ENCODE measurements around the gene ZSWIM1. TPM values are rescaled to one million over a fixed set of nuclear protein-coding genes. Genes with fewer than 3 reads are reported as not detected.

Gene ZSWIM1
- total RNA-seq, 1 donor from 2014 or later = 7.9 TPM

DNA sequence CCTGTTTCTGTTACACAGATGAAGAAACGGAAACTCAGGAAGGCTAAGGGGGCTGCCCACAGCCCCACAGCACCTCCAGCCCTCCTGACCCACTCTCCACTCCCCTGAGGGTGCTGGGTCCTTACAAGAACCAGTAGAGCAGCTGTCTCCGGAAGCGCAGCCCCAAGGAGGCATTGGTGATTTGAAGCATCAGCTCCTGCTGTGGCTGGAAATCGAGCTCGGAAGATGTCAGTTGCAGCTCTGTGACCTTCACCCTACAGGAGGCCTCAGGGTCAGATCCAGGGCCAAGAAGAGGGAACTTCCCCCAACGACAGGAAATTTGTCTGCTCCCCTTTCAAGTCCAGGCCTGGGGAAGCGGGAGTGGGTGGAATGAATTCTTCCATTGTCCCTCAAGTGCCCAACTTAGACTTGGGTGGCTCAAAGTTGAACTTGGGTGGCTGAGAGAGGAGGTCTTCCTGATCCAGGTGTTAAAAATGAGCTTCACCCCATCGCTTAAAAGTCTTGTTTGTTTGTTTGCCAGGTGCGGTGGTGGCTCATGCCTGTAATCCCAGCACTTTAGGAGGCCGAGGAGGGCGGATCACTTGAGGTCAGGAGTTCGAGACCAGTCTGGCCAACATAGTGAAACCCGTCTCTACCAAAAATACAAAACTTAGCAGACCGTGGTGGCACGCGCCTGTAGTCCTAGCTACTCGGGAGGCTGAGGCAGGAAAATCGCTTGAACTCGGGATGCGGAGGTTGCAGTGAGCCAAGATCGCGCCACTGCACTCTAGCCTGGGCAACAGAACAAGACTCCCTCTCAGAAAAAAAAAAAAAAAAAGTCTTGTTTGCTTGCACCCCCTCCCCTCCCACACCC is 29.0 kb downstream of the ZSWIM1 start:
- Mint-ChIP-seq H3K27ac (ENCODE audit: unreplicated experiment) (peak overlapping the region; percentile 94), H3K36me3 (ENCODE audit: low read depth) (peaks cover 6% of the 10 kb centered on the region), H3K9me3 (ENCODE audit: low read depth) (no peaks in the 10 kb centered on the region), H3K27me3 (ENCODE audit: low read depth) (no peaks in the 10 kb centered on the region), H3K4me1 (ENCODE audit: low read depth) (peaks cover 25% of the 10 kb centered on the region), H3K4me3 (ENCODE audit: unreplicated experiment) (peak overlapping the region; percentile 79)
- no peak for DNase-seq (ENCODE audit: low spot score)
- TF ChIP-seq, protein P1, sequence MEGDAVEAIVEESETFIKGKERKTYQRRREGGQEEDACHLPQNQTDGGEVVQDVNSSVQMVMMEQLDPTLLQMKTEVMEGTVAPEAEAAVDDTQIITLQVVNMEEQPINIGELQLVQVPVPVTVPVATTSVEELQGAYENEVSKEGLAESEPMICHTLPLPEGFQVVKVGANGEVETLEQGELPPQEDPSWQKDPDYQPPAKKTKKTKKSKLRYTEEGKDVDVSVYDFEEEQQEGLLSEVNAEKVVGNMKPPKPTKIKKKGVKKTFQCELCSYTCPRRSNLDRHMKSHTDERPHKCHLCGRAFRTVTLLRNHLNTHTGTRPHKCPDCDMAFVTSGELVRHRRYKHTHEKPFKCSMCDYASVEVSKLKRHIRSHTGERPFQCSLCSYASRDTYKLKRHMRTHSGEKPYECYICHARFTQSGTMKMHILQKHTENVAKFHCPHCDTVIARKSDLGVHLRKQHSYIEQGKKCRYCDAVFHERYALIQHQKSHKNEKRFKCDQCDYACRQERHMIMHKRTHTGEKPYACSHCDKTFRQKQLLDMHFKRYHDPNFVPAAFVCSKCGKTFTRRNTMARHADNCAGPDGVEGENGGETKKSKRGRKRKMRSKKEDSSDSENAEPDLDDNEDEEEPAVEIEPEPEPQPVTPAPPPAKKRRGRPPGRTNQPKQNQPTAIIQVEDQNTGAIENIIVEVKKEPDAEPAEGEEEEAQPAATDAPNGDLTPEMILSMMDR (IDR thresholded peaks at IDR 0.05) = no peak

DNA sequence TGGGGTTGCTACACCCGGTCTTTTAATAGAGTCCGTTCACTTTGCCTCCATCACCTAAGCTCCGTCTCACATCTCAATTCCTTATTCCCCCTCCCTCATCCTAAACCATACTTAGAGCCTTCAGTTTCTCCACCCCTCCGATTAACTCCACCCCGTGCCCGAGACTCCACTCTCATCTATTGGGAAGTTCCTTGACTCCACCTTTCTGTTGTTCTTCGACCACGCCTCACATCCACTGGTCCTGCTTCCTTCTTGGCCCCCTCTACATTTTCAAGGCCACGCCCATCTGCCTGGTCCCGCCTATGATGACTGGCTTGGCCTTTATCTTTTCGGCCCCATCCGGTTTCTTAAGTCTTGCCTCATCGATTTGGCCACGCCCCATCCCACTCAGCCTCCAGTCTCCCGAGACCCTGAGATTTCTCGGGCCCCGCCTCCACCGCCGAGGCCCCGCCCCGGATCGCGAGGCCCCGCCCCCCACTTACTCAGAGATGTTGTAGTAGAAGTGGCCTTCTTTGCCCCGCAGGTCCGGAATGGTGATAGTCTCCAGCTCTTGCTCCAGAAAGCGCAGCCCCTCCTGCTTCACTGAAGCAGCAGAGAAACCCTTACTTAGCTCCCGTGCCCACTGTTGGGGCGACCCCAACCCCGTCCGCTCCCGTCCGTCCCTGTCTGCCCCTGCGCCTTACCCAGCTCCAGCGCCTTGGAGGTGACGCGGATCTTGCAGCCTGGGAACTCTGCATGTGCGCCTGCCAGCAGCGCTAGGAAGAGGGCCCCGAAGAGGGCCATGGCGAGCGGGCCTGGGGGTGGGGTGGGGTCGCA is 29.9 kb downstream of the ZSWIM1 start:
- Mint-ChIP-seq H3K9me3 (ENCODE audit: low read depth) (no peaks in the 10 kb centered on the region), H3K4me1 (ENCODE audit: low read depth) (peaks cover 25% of the 10 kb centered on the region), H3K4me3 (ENCODE audit: unreplicated experiment) (peak overlapping the region; percentile 79), H3K27me3 (ENCODE audit: low read depth) (no peaks in the 10 kb centered on the region), H3K36me3 (ENCODE audit: low read depth) (peaks cover 6% of the 10 kb centered on the region), H3K27ac (ENCODE audit: unreplicated experiment) (peak overlapping the region; percentile 94)
- DNase-seq (ENCODE audit: low spot score) = peak; percentile 97
- TF ChIP-seq, protein P1 (IDR thresholded peaks at IDR 0.05) = no peak

DNA sequence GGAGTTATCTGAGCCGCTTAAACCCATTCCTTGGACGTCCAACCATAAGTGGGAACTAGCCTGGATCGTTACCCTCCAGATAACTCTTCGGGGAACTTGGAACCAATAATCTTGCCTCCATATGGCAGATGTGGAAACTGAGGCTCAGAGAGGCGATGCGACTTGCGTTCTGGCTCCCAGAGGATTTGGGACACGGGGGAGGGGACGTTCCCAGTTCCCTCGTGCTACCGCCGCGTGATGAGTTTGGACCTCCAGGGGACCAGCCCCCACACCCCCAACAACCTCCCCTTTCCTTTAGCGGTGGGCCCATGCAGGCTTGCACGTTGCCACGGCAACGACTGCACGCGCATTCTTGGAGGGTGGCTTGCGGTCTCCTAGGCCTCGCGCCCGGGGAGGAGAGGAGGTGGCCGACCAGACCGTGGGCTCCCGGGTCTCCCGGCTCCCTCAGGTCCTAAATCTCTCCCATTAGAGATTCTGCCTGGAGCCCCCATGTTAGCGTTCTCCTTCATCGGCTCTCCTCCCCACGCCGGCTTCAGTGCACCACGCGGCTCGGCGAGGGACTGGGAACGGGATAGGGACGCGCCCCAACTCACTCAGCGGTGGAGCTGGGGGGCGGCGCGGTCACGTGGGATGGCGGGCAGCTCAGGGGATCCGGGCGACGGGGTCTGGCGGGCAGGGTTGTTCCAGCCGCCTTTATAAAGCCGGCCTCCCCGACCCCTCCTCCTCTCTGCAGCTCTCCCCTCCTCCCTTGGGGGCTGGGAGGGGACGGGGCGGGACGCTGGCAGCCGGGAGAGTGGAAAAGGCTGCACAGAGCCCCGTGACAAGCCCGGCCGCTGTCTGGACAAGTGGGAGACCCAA is 30.7 kb downstream of the ZSWIM1 start, which contains the start of gene PLTP:
Gene PLTP (minus strand): TSS at position 670 of the 858 bp plus-strand sequence. CDS start 703 bp downstream, outside the sequence.
- no peaks in the 10 kb centered on the region for H3K27me3 Mint-ChIP-seq (ENCODE audit: low read depth)
- H3K9me3 Mint-ChIP-seq (ENCODE audit: low read depth) = no peaks in the 10 kb centered on the region
- DNase-seq (ENCODE audit: low spot score) = no peak
- peak within 1 kb of the TSS; percentile 79 for H3K4me3 Mint-ChIP-seq (ENCODE audit: unreplicated experiment)
- TF ChIP-seq, protein P1 (IDR thresholded peaks at IDR 0.05) = no peak
- H3K27ac Mint-ChIP-seq (ENCODE audit: unreplicated experiment) = peak within 1 kb of the TSS; percentile 94
- peaks cover 25% of the 10 kb centered on the region for H3K4me1 Mint-ChIP-seq (ENCODE audit: low read depth)
- H3K36me3 Mint-ChIP-seq (ENCODE audit: low read depth) = peaks cover 6% of the 10 kb centered on the region

DNA sequence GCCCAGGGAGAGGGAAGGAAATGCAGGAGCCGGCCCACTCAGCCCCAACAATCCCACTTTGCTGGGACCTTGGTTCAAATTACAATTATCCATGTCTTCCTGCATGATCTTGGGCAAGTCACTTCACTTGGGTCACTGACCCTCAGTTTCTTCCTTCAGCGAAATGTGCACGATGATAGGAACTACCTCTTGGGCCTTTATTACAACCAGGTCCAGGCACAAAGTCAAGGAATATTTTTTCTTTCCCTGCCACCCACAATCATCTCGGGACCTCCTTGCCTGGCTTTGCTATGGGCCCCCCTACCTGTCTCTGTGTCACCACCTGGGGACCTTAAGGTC is 31.3 kb downstream of the ZSWIM1 start:
- H3K27ac Mint-ChIP-seq (ENCODE audit: unreplicated experiment) = peak overlapping the region; percentile 74
- H3K4me1 Mint-ChIP-seq (ENCODE audit: low read depth) = peaks cover 25% of the 10 kb centered on the region
- TF ChIP-seq, protein P1 (IDR thresholded peaks at IDR 0.05) = no peak
- H3K4me3 Mint-ChIP-seq (ENCODE audit: unreplicated experiment) = peak overlapping the region; percentile 79
- peaks cover 5% of the 10 kb centered on the region for H3K36me3 Mint-ChIP-seq (ENCODE audit: low read depth)
- no peaks in the 10 kb centered on the region for H3K27me3 Mint-ChIP-seq (ENCODE audit: low read depth)
- DNase-seq (ENCODE audit: low spot score) = no peak
- H3K9me3 Mint-ChIP-seq (ENCODE audit: low read depth) = no peaks in the 10 kb centered on the region
